ENCODE measurements around the gene BICD1.
"Not testable (repeated sequence)": the region's sequence is repeated elsewhere in the genome, so short reads cannot be mapped to it uniquely, and the experiment has no call there.

The BICD1 gene

GRCh38 chr12:32178341-32179010 lies 71.8 kb downstream of the BICD1 start:
- TF ChIP-seq CTCF (IDR thresholded peaks at IDR 0.05; ENCODE audit: control insufficient read depth, extremely low read depth, insufficient read depth): no peak
- peak; percentile 94 for DNase-seq (ENCODE audit: low read depth)
- H3K4me3 ChIP-seq (ENCODE audit: low read depth, low read length): no peak overlapping the region

- TF ChIP-seq CTCF (IDR thresholded peaks at IDR 0.05; ENCODE audit: control insufficient read depth, extremely low read depth, insufficient read depth): no peak
- H3K4me3 ChIP-seq (ENCODE audit: low read depth, low read length): no peak overlapping the region
- DNase-seq (ENCODE audit: low read depth): no peak
Measured at GRCh38 chr12:32179011-32179395, 72.4 kb downstream of the BICD1 start.

GRCh38 chr12:32181498-32182175 lies 75.0 kb downstream of the BICD1 start:
- TF ChIP-seq CTCF (IDR thresholded peaks at IDR 0.05; ENCODE audit: control insufficient read depth, extremely low read depth, insufficient read depth): no peak
- DNase-seq (ENCODE audit: low read depth): peak; percentile 60
- no peak overlapping the region for H3K4me3 ChIP-seq (ENCODE audit: low read depth, low read length)

GRCh38 chr12:32183650-32184049 lies 77.0 kb downstream of the BICD1 start:
- no peak for TF ChIP-seq CTCF (IDR thresholded peaks at IDR 0.05; ENCODE audit: control insufficient read depth, extremely low read depth, insufficient read depth)
- DNase-seq (ENCODE audit: low read depth): no peak
- H3K4me3 ChIP-seq (ENCODE audit: low read depth, low read length): no peak overlapping the region

GRCh38 chr12:32187127-32187526 lies 80.5 kb downstream of the BICD1 start:
- not testable (repeated sequence) for H3K4me3 ChIP-seq (ENCODE audit: low read depth, low read length)
- DNase-seq (ENCODE audit: low read depth): peak; percentile 97

GRCh38 chr12:32191445-32191844 lies 84.8 kb downstream of the BICD1 start:
- DNase-seq (ENCODE audit: low read depth): no peak
- no peak for TF ChIP-seq CTCF (IDR thresholded peaks at IDR 0.05; ENCODE audit: control insufficient read depth, extremely low read depth, insufficient read depth)
- H3K4me3 ChIP-seq (ENCODE audit: low read depth, low read length): no peak overlapping the region

GRCh38 chr12:32196250-32197198 lies 89.9 kb downstream of the BICD1 start:
- no peak for TF ChIP-seq CTCF (IDR thresholded peaks at IDR 0.05; ENCODE audit: control insufficient read depth, extremely low read depth, insufficient read depth)
- no peak overlapping the region for H3K4me3 ChIP-seq (ENCODE audit: low read depth, low read length)
- DNase-seq (ENCODE audit: low read depth): no peak
